Measurements from ENCODE around the gene CA5A.
"Not testable (repeated sequence)": the region's sequence is repeated elsewhere in the genome, so short reads cannot be mapped to it uniquely, and the experiment has no call there.

CA5A gene

GRCh38 chr16:87938412-87938949, 2.2 kb upstream of the CA5A start:
- Histone ChIP-seq H3K4me1 (ENCODE audit: control insufficient read depth in 2 of 2, insufficient read depth in 2 of 2, low read length in 2 of 2) (no peaks in the 10 kb centered on the region), H3K27ac (ENCODE audit: low read depth in 2 of 2, low read length in 2 of 2) (no peak overlapping the region)

GRCh38 chr16:87937231-87937542, 858 bp upstream of the CA5A start:
- H3K4me1 ChIP-seq (ENCODE audit: control insufficient read depth in 2 of 2, insufficient read depth in 2 of 2, low read length in 2 of 2); H3K27me3 ChIP-seq (ENCODE audit: control insufficient read depth in 2 of 2, insufficient read depth in 2 of 2, low read length in 2 of 2); H3K4me3 ChIP-seq (ENCODE audit: low read length in 2 of 2); H3K9me3 ChIP-seq (ENCODE audit: control insufficient read depth in 2 of 2, low read length in 2 of 2); H3K27ac ChIP-seq (ENCODE audit: low read depth in 2 of 2, low read length in 2 of 2); H3K36me3 ChIP-seq (ENCODE audit: control insufficient read depth in 2 of 2, insufficient read depth in 2 of 2, low read length in 2 of 2); H3K9ac ChIP-seq (ENCODE audit: low read depth in 1 of 2, low read length in 2 of 2): not testable (repeated sequence)

More at GRCh38 chr16:87938412-87938949, 2.2 kb upstream of the CA5A start:
- Histone ChIP-seq H3K4me3 (ENCODE audit: low read length in 2 of 2) (no peak overlapping the region), H3K9me3 (ENCODE audit: control insufficient read depth in 2 of 2, low read length in 2 of 2) (no peaks in the 10 kb centered on the region), H3K27me3 (ENCODE audit: control insufficient read depth in 2 of 2, insufficient read depth in 2 of 2, low read length in 2 of 2) (no peaks in the 10 kb centered on the region), H3K9ac (ENCODE audit: low read depth in 1 of 2, low read length in 2 of 2) (no peak overlapping the region), H3K36me3 (ENCODE audit: control insufficient read depth in 2 of 2, insufficient read depth in 2 of 2, low read length in 2 of 2) (no peaks in the 10 kb centered on the region)

- not testable (repeated sequence) for H3K9me3 ChIP-seq (ENCODE audit: control insufficient read depth in 2 of 2, low read length in 2 of 2); H3K4me3 ChIP-seq (ENCODE audit: low read length in 2 of 2); H3K36me3 ChIP-seq (ENCODE audit: control insufficient read depth in 2 of 2, insufficient read depth in 2 of 2, low read length in 2 of 2); H3K27ac ChIP-seq (ENCODE audit: low read depth in 2 of 2, low read length in 2 of 2); H3K4me1 ChIP-seq (ENCODE audit: control insufficient read depth in 2 of 2, insufficient read depth in 2 of 2, low read length in 2 of 2); H3K27me3 ChIP-seq (ENCODE audit: control insufficient read depth in 2 of 2, insufficient read depth in 2 of 2, low read length in 2 of 2); H3K9ac ChIP-seq (ENCODE audit: low read depth in 1 of 2, low read length in 2 of 2)
Measured at GRCh38 chr16:87936016-87936374, 334 bp downstream of the CA5A start.

- H3K4me1 ChIP-seq (ENCODE audit: control insufficient read depth in 2 of 2, insufficient read depth in 2 of 2, low read length in 2 of 2); H3K36me3 ChIP-seq (ENCODE audit: control insufficient read depth in 2 of 2, insufficient read depth in 2 of 2, low read length in 2 of 2); H3K27me3 ChIP-seq (ENCODE audit: control insufficient read depth in 2 of 2, insufficient read depth in 2 of 2, low read length in 2 of 2); H3K9me3 ChIP-seq (ENCODE audit: control insufficient read depth in 2 of 2, low read length in 2 of 2); H3K27ac ChIP-seq (ENCODE audit: low read depth in 2 of 2, low read length in 2 of 2); H3K4me3 ChIP-seq (ENCODE audit: low read length in 2 of 2); H3K9ac ChIP-seq (ENCODE audit: low read depth in 1 of 2, low read length in 2 of 2): not testable (repeated sequence)
Measured at GRCh38 chr16:87934752-87935425, 1.4 kb downstream of the CA5A start.

DNA sequence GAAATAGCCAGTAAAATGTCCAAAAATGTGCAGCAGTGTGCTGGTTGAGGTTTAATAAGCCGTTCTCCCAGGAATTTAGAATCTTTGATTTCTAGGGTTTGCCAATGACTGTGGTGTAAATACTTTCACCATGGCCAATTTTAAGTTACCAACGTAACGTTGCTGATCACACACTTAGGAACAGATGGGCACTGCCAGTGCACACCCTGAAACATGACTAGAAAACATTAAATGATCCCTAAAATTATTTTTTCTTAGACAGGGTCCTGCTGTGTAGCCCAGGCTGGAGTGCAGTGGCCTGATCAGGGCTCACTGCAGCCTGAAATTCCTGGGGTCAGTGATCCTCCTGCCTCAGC, 3.2 kb downstream of the CA5A start:
- Histone ChIP-seq H3K4me1 (ENCODE audit: control insufficient read depth in 2 of 2, insufficient read depth in 2 of 2, low read length in 2 of 2) (no peaks in the 10 kb centered on the region), H3K27ac (ENCODE audit: low read depth in 2 of 2, low read length in 2 of 2) (no peak overlapping the region), H3K9ac (ENCODE audit: low read depth in 1 of 2, low read length in 2 of 2) (no peak overlapping the region), H3K36me3 (ENCODE audit: control insufficient read depth in 2 of 2, insufficient read depth in 2 of 2, low read length in 2 of 2) (no peaks in the 10 kb centered on the region), H3K9me3 (ENCODE audit: control insufficient read depth in 2 of 2, low read length in 2 of 2) (no peaks in the 10 kb centered on the region), H3K27me3 (ENCODE audit: control insufficient read depth in 2 of 2, insufficient read depth in 2 of 2, low read length in 2 of 2) (peaks cover 0 to 3% of the 10 kb centered on the region in 2 donors), H3K4me3 (ENCODE audit: low read length in 2 of 2) (no peak overlapping the region)

DNA sequence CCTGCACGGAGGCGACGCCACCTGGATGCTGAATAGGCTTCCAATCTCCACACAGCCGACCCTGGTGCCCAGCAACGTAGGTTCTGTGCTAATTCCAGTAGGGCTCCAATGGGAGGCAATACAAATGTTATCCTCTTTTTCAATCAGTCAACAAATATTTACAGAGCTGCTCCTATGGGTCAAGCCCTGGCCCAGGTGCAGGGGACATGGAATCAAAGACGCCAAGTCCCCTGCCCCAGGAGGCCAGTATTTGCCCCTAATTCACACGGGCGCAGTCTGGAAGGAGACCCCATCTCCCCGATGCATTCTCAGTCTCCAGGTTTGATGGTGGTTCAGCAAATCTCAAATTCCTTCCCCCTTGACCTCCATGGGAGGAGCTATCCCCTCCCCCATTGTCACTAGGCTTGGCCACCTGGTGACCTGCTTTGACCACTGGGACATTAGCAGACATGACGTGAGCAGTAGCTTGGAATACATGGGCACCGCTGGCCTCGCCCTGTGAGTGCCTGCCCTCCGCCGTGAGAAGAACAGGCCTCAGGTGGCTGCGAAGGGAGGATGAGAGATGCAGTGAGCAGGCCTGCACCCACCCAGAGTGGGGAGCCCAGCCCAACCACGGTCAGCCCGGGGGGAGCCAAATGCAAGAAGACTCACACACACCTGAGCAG, 3.7 kb downstream of the CA5A start:
- H3K9ac ChIP-seq (ENCODE audit: low read depth in 1 of 2, low read length in 2 of 2); H3K36me3 ChIP-seq (ENCODE audit: control insufficient read depth in 2 of 2, insufficient read depth in 2 of 2, low read length in 2 of 2); H3K4me1 ChIP-seq (ENCODE audit: control insufficient read depth in 2 of 2, insufficient read depth in 2 of 2, low read length in 2 of 2); H3K4me3 ChIP-seq (ENCODE audit: low read length in 2 of 2); H3K9me3 ChIP-seq (ENCODE audit: control insufficient read depth in 2 of 2, low read length in 2 of 2); H3K27ac ChIP-seq (ENCODE audit: low read depth in 2 of 2, low read length in 2 of 2); H3K27me3 ChIP-seq (ENCODE audit: control insufficient read depth in 2 of 2, insufficient read depth in 2 of 2, low read length in 2 of 2): not testable (repeated sequence)

- no peak overlapping the region for H3K27ac ChIP-seq (ENCODE audit: low read depth in 2 of 2, low read length in 2 of 2)
- no peak overlapping the region for H3K9ac ChIP-seq (ENCODE audit: low read depth in 1 of 2, low read length in 2 of 2)
- peaks cover 0 to 3% of the 10 kb centered on the region in 2 donors for H3K27me3 ChIP-seq (ENCODE audit: control insufficient read depth in 2 of 2, insufficient read depth in 2 of 2, low read length in 2 of 2)
- H3K4me3 ChIP-seq (ENCODE audit: low read length in 2 of 2) = no peak overlapping the region
- no peaks in the 10 kb centered on the region for H3K36me3 ChIP-seq (ENCODE audit: control insufficient read depth in 2 of 2, insufficient read depth in 2 of 2, low read length in 2 of 2)
- H3K9me3 ChIP-seq (ENCODE audit: control insufficient read depth in 2 of 2, low read length in 2 of 2) = no peaks in the 10 kb centered on the region
- H3K4me1 ChIP-seq (ENCODE audit: control insufficient read depth in 2 of 2, insufficient read depth in 2 of 2, low read length in 2 of 2) = no peaks in the 10 kb centered on the region
Measured at GRCh38 chr16:87931504-87931903, 4.8 kb downstream of the CA5A start.

DNA sequence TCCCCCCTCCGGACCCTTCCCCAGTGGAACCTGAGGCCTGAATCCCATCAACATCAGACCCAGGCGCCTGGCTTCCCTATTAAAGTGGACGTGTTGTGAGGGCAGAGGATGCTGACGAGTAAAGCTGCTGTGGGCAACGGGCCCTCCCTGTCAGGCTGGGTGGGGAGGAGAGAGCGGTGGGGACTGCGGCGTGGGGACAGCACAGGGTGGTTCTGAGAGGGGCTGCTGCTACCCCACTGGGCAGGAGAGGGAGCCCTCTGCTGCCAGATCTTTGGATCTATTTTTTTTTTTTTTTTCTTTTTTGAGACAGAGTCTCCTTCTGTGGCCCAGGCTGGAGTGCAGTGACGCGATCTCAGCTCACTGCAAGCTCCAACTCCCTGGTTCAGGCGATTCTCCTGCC, 5.9 kb downstream of the CA5A start:
- H3K27me3 ChIP-seq (ENCODE audit: control insufficient read depth in 2 of 2, insufficient read depth in 2 of 2, low read length in 2 of 2) = peaks cover 0 to 3% of the 10 kb centered on the region in 2 donors
- H3K4me3 ChIP-seq (ENCODE audit: low read length in 2 of 2) = no peak overlapping the region
- no peaks in the 10 kb centered on the region for H3K4me1 ChIP-seq (ENCODE audit: control insufficient read depth in 2 of 2, insufficient read depth in 2 of 2, low read length in 2 of 2)
- no peak overlapping the region for H3K27ac ChIP-seq (ENCODE audit: low read depth in 2 of 2, low read length in 2 of 2)
- H3K9ac ChIP-seq (ENCODE audit: low read depth in 1 of 2, low read length in 2 of 2) = no peak overlapping the region
- no peaks in the 10 kb centered on the region for H3K36me3 ChIP-seq (ENCODE audit: control insufficient read depth in 2 of 2, insufficient read depth in 2 of 2, low read length in 2 of 2)
- no peaks in the 10 kb centered on the region for H3K9me3 ChIP-seq (ENCODE audit: control insufficient read depth in 2 of 2, low read length in 2 of 2)

GRCh38 chr16:87929986-87930385, 6.3 kb downstream of the CA5A start:
- no peak overlapping the region for H3K4me3 ChIP-seq (ENCODE audit: low read length in 2 of 2)

GRCh38 chr16:87927195-87927562, 9.2 kb downstream of the CA5A start:
- H3K4me1 ChIP-seq (ENCODE audit: control insufficient read depth in 2 of 2, insufficient read depth in 2 of 2, low read length in 2 of 2) = no peaks in the 10 kb centered on the region
- no peaks in the 10 kb centered on the region for H3K36me3 ChIP-seq (ENCODE audit: control insufficient read depth in 2 of 2, insufficient read depth in 2 of 2, low read length in 2 of 2)
- no peak overlapping the region for H3K4me3 ChIP-seq (ENCODE audit: low read length in 2 of 2)
- no peak overlapping the region for H3K27ac ChIP-seq (ENCODE audit: low read depth in 2 of 2, low read length in 2 of 2)
- H3K27me3 ChIP-seq (ENCODE audit: control insufficient read depth in 2 of 2, insufficient read depth in 2 of 2, low read length in 2 of 2) = peaks cover 0 to 3% of the 10 kb centered on the region in 2 donors
- H3K9me3 ChIP-seq (ENCODE audit: control insufficient read depth in 2 of 2, low read length in 2 of 2) = no peaks in the 10 kb centered on the region
- H3K9ac ChIP-seq (ENCODE audit: low read depth in 1 of 2, low read length in 2 of 2) = no peak overlapping the region

More at GRCh38 chr16:87929986-87930385, 6.3 kb downstream of the CA5A start:
- no peak overlapping the region for H3K27ac ChIP-seq (ENCODE audit: low read depth in 2 of 2, low read length in 2 of 2)
- H3K4me1 ChIP-seq (ENCODE audit: control insufficient read depth in 2 of 2, insufficient read depth in 2 of 2, low read length in 2 of 2) = no peaks in the 10 kb centered on the region
- H3K9ac ChIP-seq (ENCODE audit: low read depth in 1 of 2, low read length in 2 of 2) = no peak overlapping the region
- no peaks in the 10 kb centered on the region for H3K36me3 ChIP-seq (ENCODE audit: control insufficient read depth in 2 of 2, insufficient read depth in 2 of 2, low read length in 2 of 2)
- peaks cover 0 to 3% of the 10 kb centered on the region in 2 donors for H3K27me3 ChIP-seq (ENCODE audit: control insufficient read depth in 2 of 2, insufficient read depth in 2 of 2, low read length in 2 of 2)
- no peaks in the 10 kb centered on the region for H3K9me3 ChIP-seq (ENCODE audit: control insufficient read depth in 2 of 2, low read length in 2 of 2)
